CD4-positive, alpha-beta T cell treated with Interleukin-4 for 4 hours (primary cell): ENCODE results near the gene ESPNL.

Experiments used
- DNase-seq: peaks from one replicate; pipeline ENCODE4 v3.0.0-alpha.2; 2020

The ESPNL gene

DNA sequence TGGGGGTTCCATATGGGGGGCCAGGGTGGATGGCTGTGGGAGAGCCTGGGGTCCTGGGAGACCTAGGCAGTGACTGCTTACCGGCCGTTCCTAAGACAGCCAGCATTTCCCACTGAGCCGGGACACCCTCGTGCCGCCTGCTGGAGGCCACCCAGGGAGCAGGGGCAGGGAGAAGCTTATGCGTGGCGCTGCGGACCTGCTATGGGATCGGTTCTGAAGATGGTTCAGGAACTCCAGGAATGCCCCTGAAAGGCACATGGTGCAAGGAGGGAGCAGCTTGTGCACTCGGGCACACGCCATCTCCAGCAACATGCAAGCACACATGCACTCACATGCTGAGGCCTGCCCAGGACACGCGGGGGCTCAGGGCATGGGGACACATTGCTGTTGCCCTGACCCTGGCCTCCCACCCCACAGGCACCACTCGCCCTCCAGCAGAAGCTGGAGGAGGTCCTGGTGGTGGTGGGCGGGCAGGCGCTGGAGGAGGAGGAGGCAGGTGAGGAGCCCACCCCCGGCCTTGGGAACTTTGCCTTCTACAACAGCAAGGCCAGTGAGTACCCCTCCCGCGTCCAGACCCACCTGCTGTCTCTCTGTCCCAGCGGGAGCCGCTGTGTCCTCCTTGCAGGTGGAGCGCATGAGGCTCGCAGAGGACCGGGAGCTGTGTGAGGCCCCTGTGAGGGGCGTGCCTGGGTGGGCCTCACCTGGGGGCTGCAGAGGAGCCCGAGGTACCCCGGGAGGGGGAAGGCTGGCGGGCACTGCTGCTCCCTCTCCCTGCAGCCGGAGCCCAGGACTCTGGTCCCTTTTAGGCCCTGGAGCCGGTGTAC, 42.5 kb downstream of the ESPNL start:
- DNase-seq: no peak

DNA sequence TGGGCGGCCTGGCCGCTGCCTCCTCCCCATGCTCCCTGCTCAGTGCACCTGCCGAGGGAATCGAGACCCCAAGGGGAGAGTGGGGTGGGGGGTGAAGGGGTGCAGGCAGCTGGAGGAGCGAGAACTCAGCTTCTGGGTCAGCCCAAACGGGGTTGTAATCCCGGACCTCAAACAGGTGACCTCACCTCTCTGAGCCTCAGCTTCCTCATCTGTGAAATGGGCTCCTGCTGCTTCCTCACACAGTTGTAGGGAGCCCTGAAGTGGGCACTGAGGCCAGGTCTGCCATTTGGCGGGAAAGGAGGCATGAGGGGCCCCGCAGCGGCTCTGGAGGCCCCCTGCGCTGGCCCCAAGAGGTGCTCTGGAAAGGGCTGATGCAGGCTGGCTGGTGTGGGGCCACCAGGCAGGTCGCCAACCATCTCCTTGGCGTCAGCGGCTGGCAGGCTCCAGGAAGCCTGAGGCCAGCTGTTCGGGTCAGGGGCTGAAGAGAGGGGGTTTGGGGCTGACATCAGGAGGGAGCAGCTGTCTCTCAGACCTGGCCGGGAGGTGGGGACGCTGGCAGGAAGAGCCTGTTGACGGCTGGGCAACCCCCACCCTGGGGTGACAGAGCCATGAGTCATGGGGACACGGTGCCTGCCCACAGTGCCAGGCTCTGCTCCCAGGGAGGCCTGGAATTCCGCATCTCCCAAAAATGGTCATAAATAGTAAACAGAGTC, 43.3 kb downstream of the ESPNL start:
- no peak for DNase-seq

GRCh38 chr2:238144262-238144661, 44.1 kb downstream of the ESPNL start:
- no peak for DNase-seq

- DNase-seq: no peak
Measured at GRCh38 chr2:238145046-238145445, 44.9 kb downstream of the ESPNL start.

DNA sequence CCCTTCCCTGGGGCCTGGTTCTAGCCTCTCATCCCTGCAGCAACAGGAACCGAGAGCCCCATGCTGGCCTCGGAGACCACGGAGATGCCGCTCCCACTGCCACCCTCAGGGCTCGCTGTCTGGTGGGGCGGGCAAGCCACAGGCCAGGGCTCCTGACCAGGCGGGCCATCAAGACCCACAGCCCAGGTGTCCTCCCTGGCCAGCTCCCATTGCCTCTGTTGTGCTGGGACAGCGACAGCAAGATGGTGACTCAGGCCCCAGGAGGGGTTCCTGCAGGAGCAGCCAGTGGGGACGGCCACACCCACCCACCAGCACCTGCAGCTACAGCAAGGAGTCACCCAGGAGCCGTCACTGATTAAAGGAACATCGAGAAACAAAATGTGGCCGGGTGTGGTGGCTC, 45.7 kb downstream of the ESPNL start:
- DNase-seq: no peak

DNA sequence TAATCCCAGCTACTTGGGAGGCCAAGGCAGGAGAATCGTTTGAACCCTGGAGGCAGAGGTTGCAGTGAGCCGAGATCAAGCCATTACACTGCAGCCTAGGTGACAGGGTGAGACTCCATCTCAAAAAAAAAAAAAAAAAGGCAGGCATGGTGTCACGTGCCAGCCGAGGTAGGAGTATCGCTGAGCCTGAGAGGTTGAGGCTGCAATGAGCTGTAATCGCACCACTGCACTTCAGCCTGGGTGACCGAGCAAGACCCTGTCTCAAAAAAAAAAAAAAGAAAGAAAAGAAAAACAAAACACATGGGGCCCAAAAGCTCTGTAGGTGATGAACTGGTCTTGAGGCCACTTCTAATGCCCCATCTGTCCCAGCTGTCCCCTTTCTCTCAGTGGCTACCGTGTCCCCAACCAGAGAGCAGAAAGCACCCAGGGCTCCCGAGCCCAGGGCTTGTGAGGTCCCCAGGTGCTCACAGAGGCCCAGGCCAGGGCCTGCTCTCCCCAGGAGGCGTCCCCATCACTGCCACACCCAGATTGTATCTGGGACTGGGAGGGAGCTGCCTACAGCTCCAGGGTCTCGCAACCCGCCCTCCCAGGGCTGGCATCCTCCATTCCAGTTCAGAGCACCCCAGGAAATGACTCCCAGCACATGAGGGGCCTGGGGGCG, 46.9 kb downstream of the ESPNL start:
- DNase-seq: no peak

- no peak for DNase-seq
Measured at GRCh38 chr2:238148981-238149380, 48.8 kb downstream of the ESPNL start.

- DNase-seq: no peak
Measured at GRCh38 chr2:238149841-238150572, 49.9 kb downstream of the ESPNL start.

DNA sequence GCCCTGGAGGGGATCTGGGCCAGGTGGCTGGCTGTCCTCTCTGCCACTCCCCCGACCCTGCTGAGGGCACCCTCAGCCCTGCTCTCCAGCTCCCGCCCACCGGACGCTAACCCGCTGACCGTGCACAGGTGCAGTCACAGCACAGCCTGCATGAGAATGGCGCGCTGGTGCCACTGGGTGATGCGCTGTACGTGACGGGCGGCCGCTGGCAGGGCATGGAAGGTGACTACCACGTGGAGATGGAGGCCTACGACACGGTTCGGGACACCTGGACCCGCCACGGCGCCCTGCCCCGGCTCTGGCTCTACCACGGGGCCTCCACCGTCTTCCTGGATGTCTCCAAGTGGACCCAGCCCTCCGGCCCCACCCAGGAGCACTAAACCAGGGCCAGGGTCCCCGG, 50.5 kb downstream of the ESPNL start:
- no peak for DNase-seq

DNA sequence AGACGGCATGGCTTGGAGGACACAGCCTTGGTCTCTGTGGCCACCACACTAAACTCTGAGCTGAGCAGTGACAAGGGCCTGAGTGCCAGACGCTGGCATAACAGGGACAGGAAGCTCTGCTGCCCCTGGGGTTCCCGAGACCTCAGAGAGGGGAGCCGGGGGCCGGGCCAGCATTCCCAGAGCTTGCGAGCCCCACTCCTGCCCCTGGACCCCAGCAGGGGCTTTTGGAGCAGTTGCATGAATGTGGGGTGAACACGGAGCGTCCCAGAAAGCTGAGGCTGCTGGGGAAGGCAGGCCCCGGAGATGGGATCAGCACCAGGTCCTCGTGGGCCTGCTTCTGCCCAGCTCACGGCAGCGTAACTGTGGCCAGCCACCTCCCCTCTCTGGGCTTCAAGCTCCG, 51.1 kb downstream of the ESPNL start:
- no peak for DNase-seq

GRCh38 chr2:238151628-238152235, 51.6 kb downstream of the ESPNL start:
- no peak for DNase-seq

DNA sequence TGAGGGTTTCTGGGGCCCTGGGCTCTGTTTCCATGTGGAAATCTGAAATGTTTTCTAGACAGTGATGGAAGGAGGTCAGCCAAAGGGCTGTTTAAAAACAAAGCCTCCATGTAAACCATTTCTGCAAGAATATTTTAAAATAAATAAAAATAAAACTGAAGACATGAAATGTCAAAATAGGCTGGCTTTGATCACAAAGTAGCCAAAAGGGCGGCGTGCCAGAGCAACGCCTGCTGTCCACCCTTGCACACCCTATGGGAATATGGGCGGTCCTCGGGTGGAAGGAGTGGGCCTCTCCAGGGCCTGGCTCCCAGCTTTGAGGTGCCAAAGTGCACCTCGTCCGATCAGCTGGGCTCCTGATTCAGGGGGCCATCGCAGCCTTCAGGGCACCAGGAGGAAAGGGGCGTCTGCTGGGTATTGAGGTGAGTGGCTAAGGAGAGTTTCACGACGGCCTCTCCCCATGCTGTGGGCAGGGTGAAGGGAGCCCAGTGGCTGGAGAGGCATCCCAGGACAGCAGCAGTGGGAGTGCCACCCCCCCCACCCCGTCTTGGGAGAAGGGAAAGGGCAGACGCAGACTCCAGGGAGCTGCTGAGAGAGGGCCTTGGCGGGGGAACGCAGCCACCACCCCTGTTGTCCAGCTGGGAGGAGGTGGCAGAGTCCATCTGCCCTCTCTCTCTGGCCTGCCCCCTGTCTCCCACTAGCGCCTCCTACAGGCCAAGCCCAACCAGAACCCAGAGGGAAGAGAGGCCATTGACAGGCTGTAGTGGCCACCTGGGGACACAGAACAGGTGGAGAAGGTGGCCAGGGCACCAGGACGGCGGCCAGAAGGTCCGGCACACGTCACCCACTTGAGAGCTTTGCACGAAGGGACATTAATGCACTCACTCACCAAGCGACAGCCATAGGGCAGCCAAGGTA, 52.9 kb downstream of the ESPNL start:
- DNase-seq: no peak

GRCh38 chr2:238154570-238154969, 54.4 kb downstream of the ESPNL start:
- DNase-seq: no peak

DNA sequence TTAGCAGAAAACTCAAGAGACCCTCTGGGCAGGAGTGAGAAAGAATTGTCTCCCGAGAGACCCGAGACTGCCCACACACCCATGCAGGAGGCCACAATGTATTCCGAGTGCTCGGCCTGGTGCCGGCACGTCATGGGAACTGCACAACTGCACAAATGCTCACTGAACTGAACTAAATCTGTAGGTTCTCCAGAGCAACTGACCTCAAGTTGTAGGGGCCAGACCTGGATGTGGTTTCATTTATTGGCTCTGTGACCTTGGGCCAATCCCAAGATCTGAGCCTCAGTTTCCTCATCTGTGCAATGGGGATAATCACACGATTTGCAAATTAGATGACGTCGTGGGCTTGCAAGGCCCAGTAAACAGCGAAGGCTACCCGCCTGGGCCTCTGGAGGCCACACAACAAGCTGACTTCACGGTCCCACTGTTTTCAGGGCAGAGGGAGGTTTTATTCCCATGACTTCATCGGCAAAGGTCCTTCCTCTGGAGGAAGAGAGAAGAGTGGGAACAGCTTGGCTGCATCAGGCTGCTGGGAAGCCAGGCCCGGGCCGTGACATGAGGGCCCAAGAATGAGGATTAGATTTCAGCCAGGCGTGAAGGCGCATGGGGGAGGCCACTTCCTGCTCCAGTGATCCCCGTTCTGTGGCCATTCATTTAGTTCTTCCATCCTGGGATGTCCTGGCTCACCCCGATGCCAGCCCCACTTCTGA, 55.1 kb downstream of the ESPNL start:
- no peak for DNase-seq

DNA sequence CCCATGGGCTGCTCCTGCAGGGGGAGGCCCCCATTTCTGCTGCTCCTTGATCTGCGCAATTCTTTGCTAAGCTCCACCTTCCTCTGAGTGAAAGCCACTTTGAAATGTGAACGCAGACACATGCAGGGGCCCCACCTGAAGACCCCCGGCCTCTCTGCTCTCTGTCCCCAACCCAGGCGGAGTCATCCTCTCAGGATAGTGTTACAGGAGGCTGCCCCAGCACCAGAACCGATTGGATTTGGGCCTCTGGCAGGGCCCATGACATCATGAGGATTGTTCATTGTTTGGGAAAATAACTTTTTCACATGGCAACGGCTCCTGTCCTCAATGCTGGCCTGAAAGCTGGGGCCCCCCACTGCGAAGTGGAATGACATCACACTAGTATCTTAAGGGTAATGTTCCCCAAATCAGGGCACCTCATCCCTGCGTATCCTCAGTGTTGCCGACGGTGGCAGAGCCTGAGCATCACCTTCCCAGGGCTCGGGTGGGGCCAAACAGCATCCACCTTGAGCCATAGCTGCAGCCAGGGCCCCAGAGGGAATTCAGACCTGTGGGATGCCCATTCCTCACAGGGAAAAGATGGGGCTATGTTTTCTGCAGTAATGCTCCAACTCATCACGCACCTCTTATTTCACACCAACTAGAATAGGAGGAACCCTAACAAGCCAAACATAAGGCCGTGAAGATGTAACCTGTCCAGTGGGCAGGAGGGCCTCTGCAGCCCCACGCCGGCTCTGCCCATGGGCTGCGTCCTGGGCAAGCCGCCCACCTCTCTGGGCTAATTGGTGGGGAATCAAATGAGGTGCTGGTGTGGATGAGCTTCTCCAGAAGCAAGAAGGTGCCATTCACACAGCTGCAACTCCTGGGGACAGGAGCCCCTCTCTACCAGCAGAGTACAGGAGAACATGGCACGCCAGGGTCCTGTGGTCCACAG, 55.9 kb downstream of the ESPNL start:
- DNase-seq: no peak

DNA sequence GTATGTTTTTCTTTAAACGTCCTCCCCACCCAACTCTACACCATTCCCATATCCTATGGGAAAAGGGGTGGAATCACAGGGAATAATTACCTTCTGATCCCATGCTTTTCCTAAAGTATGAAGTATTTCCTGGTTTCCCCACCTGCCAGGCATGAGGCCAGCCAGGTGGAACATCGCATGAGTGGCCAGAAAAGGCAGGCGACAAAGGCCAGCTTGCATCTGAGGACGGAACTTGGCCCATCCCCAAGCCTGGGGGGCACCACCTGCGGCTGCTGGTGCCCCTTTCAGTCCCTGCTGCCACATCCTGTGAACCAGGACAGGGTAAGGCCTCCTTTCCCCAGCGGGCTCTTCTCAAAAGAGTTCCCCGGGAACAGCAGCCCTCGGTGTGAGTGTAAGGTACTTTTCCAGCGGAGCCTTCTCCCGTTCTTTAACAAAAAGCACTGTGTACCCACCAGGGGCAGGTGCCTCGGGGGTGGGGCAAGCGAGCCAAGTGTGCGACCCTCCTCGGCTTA, 57.4 kb downstream of the ESPNL start:
- no peak for DNase-seq

DNA sequence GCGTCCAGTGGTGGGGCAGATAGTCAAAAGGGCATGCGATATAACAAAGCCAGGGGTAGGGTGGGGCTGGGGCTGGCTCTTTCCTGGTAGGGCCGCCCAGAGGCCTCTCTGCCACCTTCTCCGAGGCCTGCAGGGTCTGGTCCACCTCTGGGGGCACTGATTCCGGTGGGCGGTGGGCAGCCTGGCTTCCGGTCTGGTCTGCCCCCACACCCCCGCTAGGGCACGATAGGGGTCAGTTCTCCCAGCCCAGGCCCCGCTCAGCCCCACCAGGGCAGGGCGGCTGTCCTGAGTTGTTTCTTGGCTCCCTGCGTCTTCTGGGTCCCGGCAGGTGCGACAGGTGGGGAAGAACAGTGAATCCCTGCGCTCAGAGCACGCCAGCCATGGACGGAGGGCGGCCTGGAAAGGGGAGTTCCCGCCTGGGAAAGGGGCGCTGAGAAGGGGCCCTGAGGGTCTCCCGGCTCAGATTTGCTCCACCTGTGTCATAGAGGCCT, 57.9 kb downstream of the ESPNL start:
- DNase-seq: no peak

GRCh38 chr2:238158509-238159070, 58.5 kb downstream of the ESPNL start, which contains the start of gene ERFE:
ERFE (plus strand) TSS chr2:238158970; CDS start chr2:238159008, 38 bp downstream.
- DNase-seq: no peak

GRCh38 chr2:238159071-238159539, 59.0 kb downstream of the ESPNL start:
- no peak for DNase-seq
